Measurements from ENCODE around the gene CDK19.

Gene CDK19

GRCh38 chr6:110858016-110858415 is 42.7 kb upstream of the CDK19 start:
- peak; percentile 47 for DNase-seq (ENCODE audit: low spot score)
- no peak for TF ChIP-seq CTCF (IDR thresholded peaks at IDR 0.05; ENCODE audit: poor library complexity, severe bottlenecking)
- Histone ChIP-seq H3K4me1 (ENCODE audit: insufficient read depth, poor library complexity, severe bottlenecking) (peaks cover 5% of the 10 kb centered on the region), H3K9me3 (ENCODE audit: severe bottlenecking) (no peaks in the 10 kb centered on the region), H3K27ac (ENCODE audit: poor library complexity, severe bottlenecking) (no peak overlapping the region), H3K27me3 (ENCODE audit: insufficient read depth, poor library complexity, severe bottlenecking) (no peaks in the 10 kb centered on the region), H3K36me3 (ENCODE audit: low read depth) (no peaks in the 10 kb centered on the region), H3K4me3 (ENCODE audit: severe bottlenecking) (no peak overlapping the region)
- no peak for ATAC-seq (ENCODE audit: low read depth)

GRCh38 chr6:110856296-110856695 is 41.0 kb upstream of the CDK19 start:
- Histone ChIP-seq H3K36me3 (ENCODE audit: low read depth) (no peaks in the 10 kb centered on the region), H3K27me3 (ENCODE audit: insufficient read depth, poor library complexity, severe bottlenecking) (no peaks in the 10 kb centered on the region), H3K27ac (ENCODE audit: poor library complexity, severe bottlenecking) (no peak overlapping the region), H3K9me3 (ENCODE audit: severe bottlenecking) (no peaks in the 10 kb centered on the region), H3K4me3 (ENCODE audit: severe bottlenecking) (no peak overlapping the region), H3K4me1 (ENCODE audit: insufficient read depth, poor library complexity, severe bottlenecking) (peaks cover 5% of the 10 kb centered on the region)
- ATAC-seq (ENCODE audit: low read depth) (no peak), DNase-seq (ENCODE audit: low spot score) (no peak)
- TF ChIP-seq CTCF (IDR thresholded peaks at IDR 0.05; ENCODE audit: poor library complexity, severe bottlenecking) = no peak

- no peak for TF ChIP-seq CTCF (IDR thresholded peaks at IDR 0.05; ENCODE audit: poor library complexity, severe bottlenecking)
- Histone ChIP-seq H3K4me3 (ENCODE audit: severe bottlenecking) (no peak overlapping the region), H3K9me3 (ENCODE audit: severe bottlenecking) (no peaks in the 10 kb centered on the region), H3K4me1 (ENCODE audit: insufficient read depth, poor library complexity, severe bottlenecking) (peaks cover 5% of the 10 kb centered on the region), H3K27me3 (ENCODE audit: insufficient read depth, poor library complexity, severe bottlenecking) (no peaks in the 10 kb centered on the region), H3K36me3 (ENCODE audit: low read depth) (no peaks in the 10 kb centered on the region), H3K27ac (ENCODE audit: poor library complexity, severe bottlenecking) (no peak overlapping the region)
- ATAC-seq (ENCODE audit: low read depth) = peak; percentile 70; the same call in 2 of the 3 replicates
- no peak for DNase-seq (ENCODE audit: low spot score)
Measured at GRCh38 chr6:110853754-110854477, 38.6 kb upstream of the CDK19 start.

- ATAC-seq (ENCODE audit: low read depth) (no peak), DNase-seq (ENCODE audit: low spot score) (no peak)
- H3K27me3 ChIP-seq (ENCODE audit: insufficient read depth, poor library complexity, severe bottlenecking) = no peaks in the 10 kb centered on the region
- no peak for TF ChIP-seq CTCF (IDR thresholded peaks at IDR 0.05; ENCODE audit: poor library complexity, severe bottlenecking)
- H3K4me3 ChIP-seq (ENCODE audit: severe bottlenecking) = no peak overlapping the region
- no peaks in the 10 kb centered on the region for H3K36me3 ChIP-seq (ENCODE audit: low read depth)
- H3K27ac ChIP-seq (ENCODE audit: poor library complexity, severe bottlenecking) = no peak overlapping the region
- no peaks in the 10 kb centered on the region for H3K9me3 ChIP-seq (ENCODE audit: severe bottlenecking)
- H3K4me1 ChIP-seq (ENCODE audit: insufficient read depth, poor library complexity, severe bottlenecking) = peaks cover 5% of the 10 kb centered on the region
Measured at GRCh38 chr6:110852773-110853172, 37.5 kb upstream of the CDK19 start.

GRCh38 chr6:110849781-110850180 is 34.5 kb upstream of the CDK19 start:
- Histone ChIP-seq H3K4me1 (ENCODE audit: insufficient read depth, poor library complexity, severe bottlenecking) (peaks cover 5% of the 10 kb centered on the region), H3K36me3 (ENCODE audit: low read depth) (no peaks in the 10 kb centered on the region), H3K9me3 (ENCODE audit: severe bottlenecking) (no peaks in the 10 kb centered on the region), H3K27me3 (ENCODE audit: insufficient read depth, poor library complexity, severe bottlenecking) (no peaks in the 10 kb centered on the region), H3K4me3 (ENCODE audit: severe bottlenecking) (no peak overlapping the region), H3K27ac (ENCODE audit: poor library complexity, severe bottlenecking) (no peak overlapping the region)
- DNase-seq (ENCODE audit: low spot score) (no peak), ATAC-seq (ENCODE audit: low read depth) (no peak)
- no peak for TF ChIP-seq CTCF (IDR thresholded peaks at IDR 0.05; ENCODE audit: poor library complexity, severe bottlenecking)
